HEK293 (cell line): ENCODE results near the gene USP22.
A peak's percentile ranks its signal among the peaks of the same experiment; 100 is the strongest.

ENCODE experiments used
- CTCF ChIA-PET: fragments of 350-600 bp; formaldehyde crosslinking; extraction: SDS; loops from one replicate; lab custom pipeline; 2021; ENCODE audit warnings: antibody characterized with exemption; lab: Yijun Ruan, JAX
- POLR2A ChIA-PET: fragments of 300-600 bp; formaldehyde crosslinking; extraction: SDS; loops from one replicate; lab custom pipeline; 2020; ENCODE audit warnings: antibody characterized with exemption, inconsistent platforms; lab: Yijun Ruan, JAX
- H3K27ac ChIP-seq: fragments of 200-500 bp; sonication (Bioruptor generic); 2 replicates; pipeline ENCODE4 v1.5.1; 2014; ENCODE audit warnings: low read depth, low read length, control low read depth, inconsistent platforms; ENCODE audit errors: extremely low read depth
- H3K36me3 ChIP-seq, 2 experiments: fragments of 200-500 bp in 1 of 2; sonication (Bioruptor generic) in 1 of 2; 1 replicate in 1 of 2; 2 replicates in 1 of 2; pipeline ENCODE4 v1.5.1; 2014 to 2017; ENCODE audit warnings: inconsistent platforms in 2 of 2, low read length in 2 of 2; ENCODE audit not compliant: control insufficient read depth in 2 of 2, insufficient read depth in 1 of 2
- H3K4me1 ChIP-seq: fragments of 200-500 bp; sonication (Bioruptor generic); 2 replicates; pipeline ENCODE4 v1.5.1; 2014; ENCODE audit warnings: mild to moderate bottlenecking, low read length, inconsistent platforms; ENCODE audit not compliant: control insufficient read depth, insufficient read depth
- H3K4me3 ChIP-seq: 2 replicates; pipeline ENCODE4 v1.5.1; 2011; ENCODE audit warnings: low read depth, mild to moderate bottlenecking, control low read depth, low read length, moderate library complexity
- H3K9me3 ChIP-seq: fragments of 200-500 bp; sonication (Bioruptor generic); 2 replicates; pipeline ENCODE4 v1.5.1; 2014; ENCODE audit warnings: low read depth, low read length, inconsistent platforms; ENCODE audit not compliant: control insufficient read depth, insufficient read depth
- EGR2 ChIP-seq: fragments of 450-650 bp; formaldehyde crosslinking; IDR thresholded peaks from 2 replicates; pipeline ENCODE4 v1.5.1; 2016; ENCODE audit warnings: low read depth, missing biosample characterization, missing genetic modification characterization
- GLIS2 ChIP-seq: fragments of 450-650 bp; formaldehyde crosslinking; IDR thresholded peaks from 2 replicates; pipeline ENCODE4 v1.5.1; 2016; ENCODE audit warnings: missing biosample characterization, missing genetic modification characterization
- HOXC10 ChIP-seq: sonication (generic); formaldehyde crosslinking; IDR thresholded peaks from 2 replicates; pipeline ENCODE4 v1.8.1; 2023; ENCODE audit warnings: mild to moderate bottlenecking, missing genetic modification reagents
- KLF9 ChIP-seq: fragments of 450-650 bp; formaldehyde crosslinking; IDR thresholded peaks from 2 replicates; pipeline ENCODE4 v1.5.1; 2016; ENCODE audit warnings: missing biosample characterization, missing genetic modification characterization, low read depth
- OSR2 ChIP-seq: fragments of 450-650 bp; formaldehyde crosslinking; IDR thresholded peaks from 2 replicates; pipeline ENCODE4 v1.5.1; 2016; ENCODE audit warnings: missing biosample characterization, missing genetic modification characterization
- SP2 ChIP-seq: fragments of 450-650 bp; formaldehyde crosslinking; IDR thresholded peaks from 2 replicates; pipeline ENCODE4 v1.5.1; 2016; ENCODE audit warnings: missing biosample characterization, missing genetic modification characterization
- SP3 ChIP-seq: fragments of 450-650 bp; formaldehyde crosslinking; IDR thresholded peaks from 2 replicates; pipeline ENCODE4 v1.5.1; 2016; ENCODE audit warnings: missing biosample characterization, missing genetic modification characterization
- ZBTB20 ChIP-seq: fragments of 450-650 bp; formaldehyde crosslinking; IDR thresholded peaks from 2 replicates; pipeline ENCODE4 v1.5.1; 2016; ENCODE audit warnings: missing biosample characterization, missing genetic modification characterization
- ZEB2 ChIP-seq: fragments of 450-650 bp; formaldehyde crosslinking; IDR thresholded peaks from 2 replicates; pipeline ENCODE4 v1.5.1; 2016; ENCODE audit warnings: missing biosample characterization, missing genetic modification characterization
- ZFHX2 ChIP-seq: fragments of 450-650 bp; formaldehyde crosslinking; conservative IDR thresholded peaks from 2 replicates; pipeline ENCODE4 v1.5.1; 2016; ENCODE audit warnings: missing biosample characterization, missing genetic modification characterization
- ZNF140 ChIP-seq: fragments of 450-650 bp; formaldehyde crosslinking; IDR thresholded peaks from 2 replicates; pipeline ENCODE4 v1.5.1; 2016; ENCODE audit warnings: missing biosample characterization, missing genetic modification characterization
- ZNF19 ChIP-seq: fragments of 450-650 bp; formaldehyde crosslinking; IDR thresholded peaks from 2 replicates; pipeline ENCODE4; 2016; ENCODE audit warnings: missing biosample characterization, missing genetic modification characterization, low read depth
- ZNF335 ChIP-seq: fragments of 450-650 bp; formaldehyde crosslinking; conservative IDR thresholded peaks from 2 replicates; pipeline ENCODE4 v1.5.1; 2016; ENCODE audit warnings: missing biosample characterization, missing genetic modification characterization
- ZNF501 ChIP-seq: fragments of 450-650 bp; formaldehyde crosslinking; IDR thresholded peaks from 2 replicates; pipeline ENCODE4 v1.5.1; 2016; ENCODE audit warnings: missing biosample characterization, missing genetic modification characterization
- ZNF629 ChIP-seq: fragments of 450-650 bp; formaldehyde crosslinking; IDR thresholded peaks from 2 replicates; pipeline ENCODE4 v1.5.1; 2017; ENCODE audit warnings: missing biosample characterization, missing genetic modification characterization
- ZNF707 ChIP-seq: fragments of 450-650 bp; formaldehyde crosslinking; IDR thresholded peaks from 2 replicates; pipeline ENCODE4 v1.5.1; 2016; ENCODE audit warnings: missing biosample characterization, missing genetic modification characterization
- ZSCAN30 ChIP-seq: fragments of 450-650 bp; IDR thresholded peaks from 2 replicates; pipeline ENCODE4 v1.5.1; 2018; ENCODE audit warnings: missing biosample characterization, mild to moderate bottlenecking, missing genetic modification characterization, moderate library complexity
- TF ChIP-seq, protein P1 (sequence below): fragments of 450-650 bp; formaldehyde crosslinking; IDR thresholded peaks from 2 replicates; pipeline ENCODE4 v1.5.1; 2016; ENCODE audit warnings: missing biosample characterization, missing genetic modification characterization
- TF ChIP-seq, protein P2 (sequence below): fragments of 450-650 bp; formaldehyde crosslinking; optimal IDR thresholded peaks from 2 replicates; pipeline ENCODE3; 2016; ENCODE audit warnings: missing biosample characterization, mild to moderate bottlenecking, missing genetic modification characterization
- TF ChIP-seq, protein P3 (sequence below): fragments of 450-650 bp; IDR thresholded peaks from 2 replicates; pipeline ENCODE4 v1.5.1; 2018; ENCODE audit warnings: missing biosample characterization, missing genetic modification characterization

Gene USP22

DNA sequence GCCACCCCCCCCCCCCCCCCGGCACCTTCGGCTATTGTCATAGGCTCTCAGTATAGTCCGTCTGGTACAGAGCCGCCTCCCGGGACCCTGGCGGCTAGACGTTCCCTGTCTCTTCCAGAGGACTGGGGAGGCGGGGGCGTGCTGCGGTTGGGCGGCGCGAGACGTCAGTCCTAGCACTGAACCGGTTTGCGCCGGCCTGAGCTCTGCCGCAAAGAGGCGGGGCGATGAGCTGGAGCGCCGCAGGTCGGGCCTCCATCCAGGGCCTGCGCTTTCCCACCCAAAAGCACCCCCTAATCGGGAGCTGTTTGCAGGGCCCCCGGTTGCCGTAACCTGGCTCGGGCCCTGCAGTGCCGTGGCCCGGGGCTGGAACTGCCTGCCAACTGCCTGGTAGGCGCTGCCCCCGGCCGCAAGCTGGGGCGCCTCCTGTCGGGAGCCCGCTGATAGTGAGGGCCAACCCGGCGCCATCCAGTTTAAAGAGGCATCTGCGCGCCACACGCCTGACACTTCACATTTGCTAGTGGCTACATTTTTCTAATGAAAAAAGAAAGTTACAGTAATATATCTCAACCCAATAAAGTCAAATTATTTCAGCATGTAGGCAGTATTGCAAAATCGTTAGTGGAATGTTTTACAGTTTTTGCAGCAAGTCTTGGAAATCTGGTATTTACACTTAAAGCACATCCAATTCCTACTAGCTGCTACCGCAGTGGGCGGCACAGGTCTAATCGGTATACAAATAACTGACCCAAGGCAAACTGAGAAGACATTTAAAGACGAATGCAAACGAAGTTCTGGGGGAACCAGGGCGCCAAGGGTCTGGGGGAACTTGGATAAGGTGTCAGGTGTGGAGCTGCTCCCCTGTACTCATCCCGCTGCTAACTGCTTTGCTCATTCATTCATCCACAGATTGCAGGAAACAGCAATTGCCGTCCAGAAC, 753 bp upstream of the USP22 start (continued):
- no peak for TF ChIP-seq ZNF140 (tag by site-specific recombination)

DNA sequence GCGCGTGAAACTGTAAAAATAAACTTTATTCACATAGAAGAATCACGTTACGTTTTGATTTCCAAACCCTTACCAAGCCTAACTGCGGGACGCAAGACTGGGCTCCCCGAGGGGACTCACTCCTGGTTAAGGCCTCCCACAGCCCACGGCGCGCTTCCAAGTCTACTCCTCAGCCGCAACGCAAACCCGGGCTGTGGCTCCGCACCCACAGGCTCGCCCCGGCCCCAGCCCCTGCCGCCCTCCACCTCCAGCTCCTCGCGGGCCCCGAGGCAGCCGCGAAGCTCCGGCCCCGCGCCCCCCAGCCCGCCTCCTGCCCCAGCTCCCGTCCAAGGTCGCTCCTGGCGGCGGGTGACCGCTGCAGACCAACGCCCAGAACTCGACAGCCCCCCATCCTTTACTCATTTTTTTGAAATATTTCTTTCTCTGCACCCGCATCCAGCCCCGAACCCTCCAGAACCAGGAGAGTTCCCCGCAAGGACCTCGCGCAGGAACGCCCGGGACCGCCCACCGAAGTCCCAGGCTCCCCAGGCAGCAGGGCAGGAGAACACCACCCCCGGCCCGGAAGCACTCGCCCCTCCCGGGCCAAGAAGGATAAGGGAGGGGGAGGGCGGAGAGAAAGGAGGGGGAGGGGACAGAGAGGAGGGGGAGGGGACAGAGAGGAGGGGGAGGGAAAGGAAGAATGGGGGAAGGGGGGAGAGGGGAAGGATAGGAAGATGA, 912 bp downstream of the USP22 start:
- ChIA-PET POLR2A (interaction anchor here (0.9 to 2.5 kb wide), 5 partner anchors 44 to 85 kb away, joined by 3 to 59 read pairs (median 11); partner anchors contain the start of gene DHRS7B), CTCF (interaction anchor here (0.6 to 1.0 kb wide), 5 partner anchors 16 to 228 kb away, joined by 3 read pairs; no protein-coding TSS in a partner anchor)
- TF ChIP-seq ZSCAN30 (no peak), SP2 (tag by site-specific recombination) (peak; percentile 87), ZBTB20 (tag by site-specific recombination) (peak; percentile 80; the same call in 1 of the 2 replicates), ZEB2 (tag by site-specific recombination) (no peak), HOXC10 (CRISPR knock-in tag) (no peak), ZFHX2 (peak; percentile 67), ZNF335 (tag by site-specific recombination) (0 out of 2 replicates have a peak, but pooled peaks have one; percentile 40), EGR2 (tag by site-specific recombination) (peak; percentile 63), KLF9 (tag by site-specific recombination) (peak; percentile 64), SP3 (peak; percentile 71), ZNF707 (tag by site-specific recombination) (no peak), ZNF19 (no peak), OSR2 (tag by site-specific recombination) (peak; percentile 40; the same call in 1 of the 2 replicates), ZNF629 (tag by site-specific recombination) (0 out of 2 replicates have a peak, but pooled peaks have one; percentile 19), ZNF501 (tag by site-specific recombination) (no peak), GLIS2 (peak; percentile 91)
- TF ChIP-seq, protein P1, sequence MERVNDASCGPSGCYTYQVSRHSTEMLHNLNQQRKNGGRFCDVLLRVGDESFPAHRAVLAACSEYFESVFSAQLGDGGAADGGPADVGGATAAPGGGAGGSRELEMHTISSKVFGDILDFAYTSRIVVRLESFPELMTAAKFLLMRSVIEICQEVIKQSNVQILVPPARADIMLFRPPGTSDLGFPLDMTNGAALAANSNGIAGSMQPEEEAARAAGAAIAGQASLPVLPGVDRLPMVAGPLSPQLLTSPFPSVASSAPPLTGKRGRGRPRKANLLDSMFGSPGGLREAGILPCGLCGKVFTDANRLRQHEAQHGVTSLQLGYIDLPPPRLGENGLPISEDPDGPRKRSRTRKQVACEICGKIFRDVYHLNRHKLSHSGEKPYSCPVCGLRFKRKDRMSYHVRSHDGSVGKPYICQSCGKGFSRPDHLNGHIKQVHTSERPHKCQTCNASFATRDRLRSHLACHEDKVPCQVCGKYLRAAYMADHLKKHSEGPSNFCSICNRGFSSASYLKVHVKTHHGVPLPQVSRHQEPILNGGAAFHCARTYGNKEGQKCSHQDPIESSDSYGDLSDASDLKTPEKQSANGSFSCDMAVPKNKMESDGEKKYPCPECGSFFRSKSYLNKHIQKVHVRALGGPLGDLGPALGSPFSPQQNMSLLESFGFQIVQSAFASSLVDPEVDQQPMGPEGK (tag by site-specific recombination), result peak; percentile 84
- TF ChIP-seq, protein P2, sequence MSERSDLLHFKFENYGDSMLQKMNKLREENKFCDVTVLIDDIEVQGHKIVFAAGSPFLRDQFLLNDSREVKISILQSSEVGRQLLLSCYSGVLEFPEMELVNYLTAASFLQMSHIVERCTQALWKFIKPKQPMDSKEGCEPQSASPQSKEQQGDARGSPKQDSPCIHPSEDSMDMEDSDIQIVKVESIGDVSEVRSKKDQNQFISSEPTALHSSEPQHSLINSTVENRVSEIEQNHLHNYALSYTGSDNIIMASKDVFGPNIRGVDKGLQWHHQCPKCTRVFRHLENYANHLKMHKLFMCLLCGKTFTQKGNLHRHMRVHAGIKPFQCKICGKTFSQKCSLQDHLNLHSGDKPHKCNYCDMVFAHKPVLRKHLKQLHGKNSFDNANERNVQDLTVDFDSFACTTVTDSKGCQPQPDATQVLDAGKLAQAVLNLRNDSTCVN, result peak; percentile 78
- TF ChIP-seq, protein P3, sequence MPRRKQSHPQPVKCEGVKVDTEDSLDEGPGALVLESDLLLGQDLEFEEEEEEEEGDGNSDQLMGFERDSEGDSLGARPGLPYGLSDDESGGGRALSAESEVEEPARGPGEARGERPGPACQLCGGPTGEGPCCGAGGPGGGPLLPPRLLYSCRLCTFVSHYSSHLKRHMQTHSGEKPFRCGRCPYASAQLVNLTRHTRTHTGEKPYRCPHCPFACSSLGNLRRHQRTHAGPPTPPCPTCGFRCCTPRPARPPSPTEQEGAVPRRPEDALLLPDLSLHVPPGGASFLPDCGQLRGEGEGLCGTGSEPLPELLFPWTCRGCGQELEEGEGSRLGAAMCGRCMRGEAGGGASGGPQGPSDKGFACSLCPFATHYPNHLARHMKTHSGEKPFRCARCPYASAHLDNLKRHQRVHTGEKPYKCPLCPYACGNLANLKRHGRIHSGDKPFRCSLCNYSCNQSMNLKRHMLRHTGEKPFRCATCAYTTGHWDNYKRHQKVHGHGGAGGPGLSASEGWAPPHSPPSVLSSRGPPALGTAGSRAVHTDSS, result no peak
- Histone ChIP-seq H3K9me3 (no peaks in the 10 kb centered on the region), H3K4me3 (peak overlapping the region; percentile 98), H3K36me3 (peaks cover 22 to 26% of the 10 kb centered on the region in 2 experiments), H3K27ac (peak overlapping the region; percentile 100), H3K4me1 (peaks cover 26% of the 10 kb centered on the region)
